Loucy (cell line): ENCODE measurements around the gene ZNF688.

Experiments
- CTCF ChIP-seq: fragments of 200-600 bp; sonication (generic); conservative IDR thresholded peaks from 2 replicates; pipeline ENCODE4 v1.5.1; 2014; ENCODE audit warnings: mild to moderate bottlenecking, antibody characterized with exemption, low read length
- EZH2phosphoT487 ChIP-seq: fragments of 200-600 bp; IDR thresholded peaks from 2 replicates; pipeline ENCODE4 v1.6.1; 2018; ENCODE audit warnings: antibody characterized with exemption, mild to moderate bottlenecking, moderate library complexity, borderline replicate concordance

- TF ChIP-seq CTCF = no peak
- no peak for TF ChIP-seq EZH2phosphoT487
These were observed 18.6 kb downstream of the ZNF688 start for GRCh38 chr16:30552956-30553355.
